Ovary (tissue), 9 donors: ENCODE measurements around the gene CEP44. TPM values are rescaled to one million over a fixed set of nuclear protein-coding genes. Genes with fewer than 3 reads are reported as not detected.

Experiments used
- DNase-seq, 5 donors: peaks; one replicate each; pipeline ENCODE4 v3.0.0-alpha.2; 2019 to 2020
- H3K27ac ChIP-seq, 2 donors: fragments of 200-600 bp; one replicate each; pipeline versions ENCODE4 v1.5.1 to v1.8.0; 2019 to 2022
- H3K27me3 ChIP-seq: fragments of 200-600 bp; one replicate; pipeline ENCODE4 v1.8.0; 2022
- H3K36me3 ChIP-seq: fragments of 200-600 bp; sonication (generic); one replicate; pipeline ENCODE4 v1.5.1; 2019
- H3K4me1 ChIP-seq: one replicate; pipeline ENCODE4 v1.8.1; 2013; ENCODE audit warnings: mild to moderate bottlenecking, moderate library complexity; ENCODE audit not compliant: insufficient read depth
- H3K4me3 ChIP-seq: fragments of 200-600 bp; sonication (generic); one replicate; pipeline ENCODE4 v1.5.1; 2017
- H3K9me3 ChIP-seq, 2 donors: fragments of 200-600 bp in 1 of 2; sonication (generic) in 1 of 2; one replicate each; pipeline versions ENCODE4 v1.5.1 to v1.8.1; 2013 to 2019; ENCODE audit warnings: mild to moderate bottlenecking in 1 of 2, moderate library complexity in 1 of 2
- CTCF ChIP-seq, 3 donors: fragments of 450-650 bp in 2 of 3; fragments of 200-600 bp in 1 of 3; IDR thresholded peaks; one replicate each; pipeline versions ENCODE4 v1.5.1 to v1.8.0; 2016 to 2022; ENCODE audit warnings: antibody characterized with exemption in 3 of 3, mild to moderate bottlenecking in 1 of 3
- EP300 ChIP-seq: sonication (generic); formaldehyde crosslinking; IDR thresholded peaks from one replicate; pipeline ENCODE4 v1.6.1; 2017; ENCODE audit warnings: antibody characterized with exemption
- POLR2A ChIP-seq: fragments of 450-650 bp; IDR thresholded peaks from one replicate; pipeline ENCODE4 v1.6.1; 2017; ENCODE audit warnings: antibody characterized with exemption, mild to moderate bottlenecking, moderate library complexity
- WGBS, 3 donors: extraction: QIAGEN DNeasy Blood & Tissue Kit in 1 of 3; methylation state at CpG; one replicate each; pipeline versions ENCODE4 v1.1.5 to v1.1.7; 2013 to 2017; 5-methylcytosine and 5-hydroxymethylcytosine counted together
- intact Hi-C, 4 donors: fragments of 100-400 bp; cut with DNase I; formaldehyde crosslinking; loops; one replicate each; pipeline versions ENCODE4 v1.11.0 to v1.15.1; 2022 to 2023
- polyA plus RNA-seq, 2 donors: library from polyadenylated mRNA; stranded (reverse); fragments of 200-250 nt in 1 of 2; fragments of 350-450 nt in 1 of 2; fragmentation: Illumina TruSeq in 1 of 2; extraction: RNeasy Lipid Tissue Mini Kit (QIAGEN cat#74804) in 1 of 2; gene quantifications; one replicate each; pipeline ENCODE4 v1.2.3, GENCODE V29; 2013 to 2014
- total RNA-seq, 7 donors: library from RNA; depleted of rRNA in 2 of 7; stranded (reverse); fragments of >200 nt in 2 of 7; fragmentation: NEBNext Ultra II Directional in 3 of 7; extraction: Animal tissue kit (Norgen Biotek cat#: 25700) in 3 of 7; gene quantifications; one replicate each; pipeline versions ENCODE4 v1.1.0 to v1.2.4, GENCODE V29; 2016 to 2023
- donor health status: DM: no; HTN: no; CAD: no; lungs with moderate emphysema.
- donor health status: DM: no; HTN: no; CAD: no.
- donor health status: Bipolar disorder and iron deficiency.
- donor health status: DM: yes; HTN: yes; CAD: no.
- donor health status: DM: no; HTN: no; CAD: no.
- donor health status: DM: yes; HTN: yes; CAD: no.

The CEP44 gene
- total and polyA plus RNA-seq, 9 donors: 8.7 to 23.2 (median 15.8) TPM

GRCh38 chr4:174324236-174324635 lies 40.5 kb downstream of the CEP44 start:
- intact Hi-C loops: no loop called here

GRCh38 chr4:174324725-174325124 lies 41.0 kb downstream of the CEP44 start:
- TF ChIP-seq CTCF (IDR thresholded peaks at IDR 0.05) (no peak), EP300 (no peak), POLR2A (no peak)
- no peak overlapping the region for H3K4me3 ChIP-seq
- no peak overlapping the region for H3K27ac ChIP-seq
- 79 to 91% (median 91%) methylated on average over 2 of the region's 2 CpGs for WGBS, 3 donors
- H3K27me3 ChIP-seq: no peaks in the 10 kb centered on the region
- no peaks in the 10 kb centered on the region for H3K36me3 ChIP-seq
- no peak for DNase-seq
- H3K9me3 ChIP-seq: no peaks in the 10 kb centered on the region
- intact Hi-C loops: no loop called here
- H3K4me1 ChIP-seq: no peaks in the 10 kb centered on the region

More at GRCh38 chr4:174324236-174324635, 40.5 kb downstream of the CEP44 start:
- 86 to 90% (median 90%) methylated on average over 1 of the region's 1 CpG for WGBS, 3 donors
- TF ChIP-seq CTCF (IDR thresholded peaks at IDR 0.05): no peak
- TF ChIP-seq POLR2A: no peak
- TF ChIP-seq EP300: no peak
- Histone ChIP-seq H3K27me3 (no peaks in the 10 kb centered on the region), H3K27ac (no peak overlapping the region), H3K36me3 (no peaks in the 10 kb centered on the region), H3K9me3 (no peaks in the 10 kb centered on the region), H3K4me3 (no peak overlapping the region), H3K4me1 (no peaks in the 10 kb centered on the region)
- no peak for DNase-seq

- H3K36me3 ChIP-seq: no peaks in the 10 kb centered on the region
- no peak for DNase-seq
- no peak overlapping the region for H3K27ac ChIP-seq
- WGBS, 3 donors: 46 to 53% (median 48%) methylated on average over 4 of the region's 4 CpGs
- intact Hi-C loops: no loop called here
- TF ChIP-seq CTCF (IDR thresholded peaks at IDR 0.05) (no peak), EP300 (no peak), POLR2A (no peak)
- H3K4me3 ChIP-seq: no peak overlapping the region
- H3K9me3 ChIP-seq: no peaks in the 10 kb centered on the region
- H3K4me1 ChIP-seq: no peaks in the 10 kb centered on the region
- H3K27me3 ChIP-seq: no peaks in the 10 kb centered on the region
Observed at GRCh38 chr4:174332741-174333493, 49.2 kb downstream of the CEP44 start.

GRCh38 chr4:174334628-174335027 lies 50.9 kb downstream of the CEP44 start:
- Histone ChIP-seq H3K36me3 (no peaks in the 10 kb centered on the region), H3K4me1 (no peaks in the 10 kb centered on the region), H3K4me3 (no peak overlapping the region), H3K27ac (no peak overlapping the region), H3K27me3 (no peaks in the 10 kb centered on the region), H3K9me3 (no peaks in the 10 kb centered on the region)
- TF ChIP-seq POLR2A: no peak
- no peak for TF ChIP-seq EP300
- no peak for TF ChIP-seq CTCF (IDR thresholded peaks at IDR 0.05)
- intact Hi-C loops: no loop called here
- WGBS, 3 donors: 92 to 99% (median 95%) methylated on average over 3 of the region's 3 CpGs
- DNase-seq: no peak
